B cell (primary cell): ENCODE measurements around the gene BTN3A1. TPM values are rescaled to one million over a fixed set of nuclear protein-coding genes. Genes with fewer than 3 reads are reported as not detected.

ENCODE experiments used
- ATAC-seq: fragments of 200-7000 bp; cut with Tn5 transposase; one replicate; pipeline ENCODE4 v1.10.0; 2021; ENCODE audit warnings: low read depth, mild to moderate bottlenecking, moderate number of reproducible peaks, moderate library complexity
- CTCF ChIA-PET: fragments of 350-600 bp; sonication (Branson Sonifier 250); formaldehyde crosslinking; loops from one replicate; lab custom pipeline; 2021; ENCODE audit warnings: antibody characterized with exemption, inconsistent platforms; lab: Charles Lee
- POLR2A ChIA-PET: fragments of 350-600 bp; sonication (Branson Sonifier 250); formaldehyde crosslinking; loops from one replicate; lab custom pipeline; 2021; ENCODE audit warnings: antibody characterized with exemption; lab: Charles Lee
- DNase-seq: peaks from one replicate; pipeline ENCODE4 v3.0.0; 2013
- H2AFZ ChIP-seq: 2 replicates; pipeline ENCODE4 v1.6.1; 2012; ENCODE audit warnings: mild to moderate bottlenecking, low read depth, low read length; ENCODE audit not compliant: insufficient read depth, poor library complexity, severe bottlenecking
- H3K27ac ChIP-seq, 2 donors: 1 replicate in 1 of 2; 2 replicates in 1 of 2; pipeline ENCODE4 v1.5.1; 2012 to 2013; ENCODE audit warnings: low read length in 2 of 2, mild to moderate bottlenecking in 2 of 2, moderate library complexity in 1 of 2
- H3K27me3 ChIP-seq, 4 experiments: fragments of 200-600 bp in 1 of 4; sonication (generic) in 1 of 4; replicated peaks in 1 of 4; 1 replicate in 2 of 4; 2 replicates in 2 of 4; pipeline versions ENCODE4 v1.6.1 to v1.7.0; 2013 to 2016; ENCODE audit warnings: low read length in 3 of 4, mild to moderate bottlenecking in 2 of 4, mixed read lengths in 1 of 4, moderate library complexity in 1 of 4; ENCODE audit not compliant: insufficient read depth in 4 of 4, control insufficient read depth in 3 of 4; ENCODE audit errors: control extremely low read depth in 1 of 4
- H3K36me3 ChIP-seq, 2 experiments: replicated peaks in 1 of 2; 1 replicate in 1 of 2; 2 replicates in 1 of 2; pipeline versions ENCODE4 v1.6.1 to v1.7.1; 2013; ENCODE audit warnings: low read length in 1 of 2; ENCODE audit not compliant: insufficient read depth in 2 of 2, control insufficient read depth in 1 of 2; ENCODE audit errors: control extremely low read depth in 1 of 2, extremely low read depth in 1 of 2
- H3K4me1 ChIP-seq, 2 donors: fragments of 200-600 bp in 1 of 2; sonication (generic) in 1 of 2; 1 replicate in 1 of 2; 2 replicates in 1 of 2; pipeline versions ENCODE4 v1.5.1 to v1.6.1; 2013 to 2017; ENCODE audit warnings: low read length in 2 of 2; ENCODE audit not compliant: control insufficient read depth in 2 of 2, insufficient read depth in 2 of 2
- H3K4me2 ChIP-seq: replicated peaks from 2 replicates; pipeline ENCODE3; 2012; ENCODE audit warnings: mild to moderate bottlenecking, low read depth, low read length; ENCODE audit not compliant: poor library complexity, severe bottlenecking
- H3K4me3 ChIP-seq, 5 experiments: fragments of 200-600 bp in 1 of 5; sonication (generic) in 1 of 5; 1 replicate in 3 of 5; 2 replicates in 2 of 5; pipeline versions ENCODE4 v1.5.1 to v1.7.0; 2011 to 2016; ENCODE audit warnings: low read length in 4 of 5, mild to moderate bottlenecking in 4 of 5, low read depth in 2 of 5, control low read depth in 1 of 5, moderate library complexity in 1 of 5; ENCODE audit not compliant: insufficient read depth in 1 of 5; ENCODE audit errors: control extremely low read depth in 1 of 5, extremely low read depth in 1 of 5
- H3K79me2 ChIP-seq: fragments of 200-600 bp; sonication (generic); one replicate; pipeline ENCODE4 v1.6.0; 2016; ENCODE audit warnings: low read length; ENCODE audit not compliant: control insufficient read depth, insufficient read depth
- H3K9ac ChIP-seq: fragments of 200-600 bp; sonication (generic); 2 replicates; pipeline ENCODE4 v1.6.1; 2017; ENCODE audit warnings: mild to moderate bottlenecking, low read length, moderate library complexity
- H3K9me3 ChIP-seq, 3 donors: one replicate each; pipeline versions ENCODE4 v1.6.1 to v1.7.1; 2013; ENCODE audit warnings: low read length in 2 of 3; ENCODE audit not compliant: control insufficient read depth in 2 of 3, insufficient read depth in 1 of 3; ENCODE audit errors: control extremely low read depth in 1 of 3
- H4K20me1 ChIP-seq: 2 replicates; pipeline ENCODE4 v1.6.0; 2012; ENCODE audit warnings: mild to moderate bottlenecking, low read length; ENCODE audit not compliant: insufficient read depth, control insufficient read depth, poor library complexity, severe bottlenecking
- H3K27ac Mint-ChIP-seq: one replicate; pipeline ENCODE4 v1.8.0; 2021; ENCODE audit warnings: mixed read lengths
- H3K27me3 Mint-ChIP-seq: one replicate; pipeline ENCODE4 v1.8.0; 2021; ENCODE audit warnings: mixed read lengths
- H3K4me1 Mint-ChIP-seq: one replicate; pipeline ENCODE4 v1.8.0; 2021; ENCODE audit warnings: mixed read lengths
- H3K4me3 Mint-ChIP-seq: one replicate; pipeline ENCODE4 v1.8.0; 2021; ENCODE audit warnings: mixed read lengths
- H3K9me3 Mint-ChIP-seq: one replicate; pipeline ENCODE4 v1.8.0; 2022; ENCODE audit warnings: mixed read lengths; ENCODE audit not compliant: insufficient read depth
- CTCF ChIP-seq: fragments of 200-600 bp; IDR thresholded peaks from one replicate; pipeline ENCODE4 v1.8.0; 2022; ENCODE audit warnings: antibody characterized with exemption, mild to moderate bottlenecking
- EZH2 ChIP-seq: IDR thresholded peaks from 2 replicates; pipeline ENCODE4 v1.6.1; 2012; ENCODE audit warnings: borderline replicate concordance, low read depth, mild to moderate bottlenecking, moderate library complexity, low read length; ENCODE audit not compliant: insufficient read depth, poor library complexity, severe bottlenecking
- WGBS: methylation state at CpG from one replicate; pipeline ENCODE4 v1.1.5; 2013; ENCODE audit warnings: missing lambda C conversion rate; ENCODE audit not compliant: insufficient coverage; 5-methylcytosine and 5-hydroxymethylcytosine counted together
- intact Hi-C: fragments of 100-400 bp; cut with micrococcal nuclease; formaldehyde crosslinking; loops from one replicate; pipeline ENCODE4 v1.10.0; 2022
- polyA plus RNA-seq: library from polyadenylated mRNA; depleted of rRNA; stranded (reverse); fragments of >200 nt; gene quantifications from 2 replicates; pipeline ENCODE4 v1.2.3, GENCODE V29; 2012
- total RNA-seq, 2 donors: library from RNA; stranded (reverse); fragments of 120-200 nt in 1 of 2; gene quantifications; 1 replicate in 1 of 2; 2 replicates in 1 of 2; pipeline versions ENCODE4 v1.2.3 to v1.2.4, GENCODE V29; 2013 to 2022

BTN3A1 gene
- total and polyA plus RNA-seq, 2 donors (not counting 1 experiment from before 2014, with no cell fraction given) = 133 to 175 TPM

GRCh38 chr6:26362093-26362835, 39.8 kb upstream of the BTN3A1 start:
- Mint-ChIP-seq H3K9me3 (no peaks in the 10 kb centered on the region), H3K4me1 (peaks cover 33% of the 10 kb centered on the region), H3K27ac (peak overlapping the region; percentile 26), H3K4me3 (no peak overlapping the region), H3K27me3 (peaks cover 14% of the 10 kb centered on the region)
- Histone ChIP-seq H3K36me3 (no peaks in the 10 kb centered on the region), H3K27me3 (peaks cover 0 to 17% (median 6%) of the 10 kb centered on the region in 4 experiments), H3K79me2 (peaks cover 32% of the 10 kb centered on the region), H3K4me2 (no peak overlapping the region), H3K4me1 (peaks cover 40 to 54% of the 10 kb centered on the region in 2 donors), H2AFZ (no peak overlapping the region), H3K9ac (no peak overlapping the region), H4K20me1 (no peaks in the 10 kb centered on the region), H3K4me3 (no peak overlapping the region), H3K27ac (no peak overlapping the region), H3K9me3 (no peaks in the 10 kb centered on the region)
- no peak for DNase-seq
- 94% methylated on average over 7 of the region's 9 CpGs for WGBS
- ATAC-seq = no peak
- TF ChIP-seq CTCF (no peak), EZH2 (no peak)
- ChIA-PET CTCF (no interaction called here), POLR2A (interaction anchor here (0.6 kb wide), 2 partner anchors 67 to 169 kb away, joined by 3 read pairs; no protein-coding TSS in a partner anchor)
- intact Hi-C loops = no loop called here

GRCh38 chr6:26362836-26363220, 39.2 kb upstream of the BTN3A1 start:
- Histone ChIP-seq H3K79me2 (peaks cover 35% of the 10 kb centered on the region), H3K9ac (no peak overlapping the region), H3K4me2 (no peak overlapping the region), H3K9me3 (no peaks in the 10 kb centered on the region), H3K27ac (no peak overlapping the region), H2AFZ (no peak overlapping the region), H3K27me3 (peaks cover 0 to 13% (median 5%) of the 10 kb centered on the region in 4 experiments), H3K4me1 (peaks cover 43 to 56% of the 10 kb centered on the region in 2 donors), H3K36me3 (no peaks in the 10 kb centered on the region), H4K20me1 (no peaks in the 10 kb centered on the region), H3K4me3 (no peak overlapping the region)
- intact Hi-C loops = no loop called here
- ATAC-seq (no peak), DNase-seq (no peak)
- Mint-ChIP-seq H3K4me3 (no peak overlapping the region), H3K9me3 (no peaks in the 10 kb centered on the region), H3K4me1 (peaks cover 38% of the 10 kb centered on the region), H3K27ac (no peak overlapping the region), H3K27me3 (peaks cover 13% of the 10 kb centered on the region)
- POLR2A ChIA-PET = interaction anchor here (0.6 kb wide), 2 partner anchors 68 to 1716 kb away, joined by 3 to 4 read pairs; no protein-coding TSS in a partner anchor
- TF ChIP-seq CTCF (no peak), EZH2 (no peak)
- CTCF ChIA-PET = no interaction called here
- 83% methylated on average over 1 of the region's 3 CpGs for WGBS
